Erythroblast (primary cell): ENCODE measurements around the gene HCRTR2.

Experiments
- GATA1 ChIP-seq: IDR thresholded peaks from 2 replicates; pipeline ENCODE4 v1.6.1; 2011; ENCODE audit warnings: low read depth, mild to moderate bottlenecking, control low read depth, low read length, moderate library complexity
- POLR2A ChIP-seq: IDR thresholded peaks from 2 replicates; pipeline ENCODE4 v1.6.1; 2011; ENCODE audit warnings: mild to moderate bottlenecking, low read length

- TF ChIP-seq POLR2A (no peak), GATA1 (no peak)
These were observed 43.5 kb upstream of the HCRTR2 start for GRCh38 chr6:55130806-55131324.
